Amniotic epithelial cell (primary cell): ENCODE data around the gene PPTC7.
A peak's percentile ranks its signal among the peaks of the same experiment; 100 is the strongest.
"Not testable (repeated sequence)": the region's sequence is repeated elsewhere in the genome, so short reads cannot be mapped to it uniquely, and the experiment has no call there.

Experiments used
- DNase-seq: peaks from one replicate; pipeline ENCODE4 v3.0.0-alpha.2; 2010; ENCODE audit warnings: low read depth

The PPTC7 gene

GRCh38 chr12:110534811-110535210 is 48.3 kb downstream of the PPTC7 start:
- DNase-seq = no peak

DNA sequence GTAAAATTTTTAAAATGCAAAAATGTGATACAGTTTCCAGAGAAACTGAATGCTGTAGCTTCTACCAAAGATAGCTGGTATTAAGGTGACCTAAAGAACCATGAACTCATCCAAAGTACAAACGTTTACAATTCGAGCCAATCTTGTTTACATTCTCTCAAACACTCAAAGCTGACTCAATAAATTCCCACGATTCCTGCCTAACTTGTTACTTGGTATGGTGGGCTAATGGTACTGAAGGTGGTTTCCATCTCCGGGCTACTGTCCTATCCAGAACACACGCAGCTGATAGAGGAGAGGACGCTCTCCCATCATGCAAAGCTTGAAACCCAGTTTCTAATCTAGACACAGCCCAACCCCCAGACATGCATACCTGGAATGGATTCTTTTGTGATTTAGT is 49.5 kb downstream of the PPTC7 start:
- peak; percentile 71 for DNase-seq

GRCh38 chr12:110532644-110533043 is 50.5 kb downstream of the PPTC7 start:
- no peak for DNase-seq

GRCh38 chr12:110531741-110532333 is 51.3 kb downstream of the PPTC7 start:
- peak; percentile 85 for DNase-seq

DNA sequence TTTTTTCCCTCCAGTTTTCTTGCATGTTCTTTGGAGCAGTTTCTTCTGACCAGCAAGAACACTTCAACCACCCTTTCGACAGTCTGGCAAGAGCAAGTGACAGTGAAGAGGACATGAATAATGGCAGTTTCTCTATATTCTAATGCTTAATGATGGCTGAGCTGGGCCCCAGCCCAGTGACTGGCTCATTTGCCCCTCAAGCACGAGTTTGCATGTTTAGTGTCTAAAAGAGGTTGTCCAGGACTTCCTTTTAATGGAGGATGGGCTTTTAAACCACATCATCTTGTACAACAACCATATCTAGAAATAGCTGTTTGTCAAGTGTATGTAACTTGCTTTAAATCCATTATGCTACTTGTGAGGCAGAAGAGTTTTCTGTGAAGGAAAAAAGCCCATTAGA is 52.6 kb downstream of the PPTC7 start:
- DNase-seq = no peak

- no peak for DNase-seq
Measured at GRCh38 chr12:110528277-110528839, 54.8 kb downstream of the PPTC7 start.

- not testable (repeated sequence) for DNase-seq
Measured at GRCh38 chr12:110520876-110521712, 62.0 kb downstream of the PPTC7 start.

DNA sequence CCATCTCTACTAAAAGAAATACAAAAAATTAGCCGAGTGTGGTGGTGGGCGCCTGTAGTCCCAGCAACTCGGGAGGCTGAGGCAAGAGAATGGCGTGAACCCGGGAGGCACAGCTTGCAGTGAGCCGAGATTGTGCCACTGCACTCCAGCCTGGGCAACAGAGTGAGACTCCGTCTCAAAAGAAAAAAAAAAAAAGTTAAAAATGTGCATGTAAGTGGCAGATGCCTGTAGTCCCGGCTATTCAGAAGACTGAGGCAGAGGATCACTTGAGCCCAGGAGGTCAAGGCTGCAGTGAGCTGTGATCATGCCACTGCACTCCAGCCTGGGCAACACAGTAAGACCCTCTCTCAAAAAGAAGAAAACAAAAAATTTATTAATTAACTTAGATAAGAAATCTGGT is 65.1 kb downstream of the PPTC7 start:
- not testable (repeated sequence) for DNase-seq

GRCh38 chr12:110516995-110517394 is 66.1 kb downstream of the PPTC7 start:
- DNase-seq = no peak

DNA sequence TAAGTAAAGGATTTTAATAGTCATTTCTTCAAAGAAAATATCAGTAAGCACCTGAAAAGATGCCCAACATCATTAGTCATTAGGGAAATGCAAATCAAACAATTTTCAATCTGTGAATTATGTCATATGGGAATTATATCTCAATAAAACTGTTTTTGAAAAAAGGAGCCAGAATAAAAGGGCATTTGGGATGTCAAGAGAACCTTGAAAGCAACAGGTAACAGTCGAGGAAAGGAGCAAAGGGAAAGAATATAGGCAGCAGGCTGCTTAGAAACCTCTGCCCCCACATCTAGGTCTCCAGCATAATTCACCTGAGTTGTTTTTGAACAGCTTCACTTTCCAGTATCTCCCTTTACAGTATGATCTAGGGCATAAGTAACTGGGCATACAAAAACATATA is 68.8 kb downstream of the PPTC7 start:
- no peak for DNase-seq

- no peak for DNase-seq
Measured at GRCh38 chr12:110513842-110514241, 69.3 kb downstream of the PPTC7 start.

DNA sequence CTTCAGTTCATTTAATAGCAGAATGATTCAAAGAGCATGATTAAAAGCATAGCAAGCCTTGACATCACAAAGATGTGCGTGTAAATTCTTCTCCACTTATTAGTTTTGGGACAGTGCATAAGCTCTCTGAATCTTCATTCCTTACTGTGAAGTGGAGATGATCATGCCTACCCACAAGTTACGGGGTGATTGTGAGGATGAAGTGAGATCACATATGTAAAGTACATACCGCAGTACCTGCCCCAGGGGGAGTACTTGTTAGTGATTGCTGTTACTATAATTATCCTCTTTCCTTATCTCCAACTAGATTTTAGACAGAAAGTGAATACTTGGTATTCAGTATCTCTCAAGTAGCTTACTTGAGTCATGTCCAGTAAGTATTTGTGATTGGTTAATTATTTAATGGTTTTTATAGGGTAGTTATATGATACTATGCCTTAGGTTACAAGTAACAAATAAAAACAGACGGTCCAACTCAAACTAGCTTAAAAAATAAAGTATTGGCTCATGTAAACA is 75.0 kb downstream of the PPTC7 start:
- peak; percentile 8 for DNase-seq

DNA sequence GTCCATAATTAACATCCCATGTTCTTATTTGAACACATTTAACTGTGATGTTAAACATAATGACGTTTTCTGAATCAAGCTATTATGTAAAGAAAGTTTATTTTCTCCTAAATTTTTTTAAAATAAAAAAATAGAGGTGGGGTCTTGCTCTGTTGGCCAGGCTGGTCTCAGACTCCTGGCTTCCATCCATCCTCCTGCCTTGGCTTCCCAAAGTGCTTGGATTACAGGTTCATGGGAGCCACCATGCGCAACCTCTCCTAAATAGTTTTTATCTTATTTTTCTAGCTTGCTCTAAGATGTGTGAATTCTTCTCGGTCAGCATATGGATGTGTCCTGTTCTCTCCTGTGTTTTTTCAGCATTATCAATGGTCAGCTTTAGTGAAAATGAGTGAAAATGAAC is 77.8 kb downstream of the PPTC7 start:
- DNase-seq = no peak

GRCh38 chr12:110503432-110503831 is 79.7 kb downstream of the PPTC7 start:
- DNase-seq = no peak

GRCh38 chr12:110501752-110502738 is 81.1 kb downstream of the PPTC7 start, which contains the start of the genes RAD9B and VPS29:
Gene RAD9B (plus strand): TSS chr12:110502331. CDS start chr12:110502338, 7 bp downstream.
Gene VPS29 (minus strand): TSS chr12:110502111. CDS start chr12:110502051, 60 bp downstream.
- DNase-seq = peak; percentile 98

DNA sequence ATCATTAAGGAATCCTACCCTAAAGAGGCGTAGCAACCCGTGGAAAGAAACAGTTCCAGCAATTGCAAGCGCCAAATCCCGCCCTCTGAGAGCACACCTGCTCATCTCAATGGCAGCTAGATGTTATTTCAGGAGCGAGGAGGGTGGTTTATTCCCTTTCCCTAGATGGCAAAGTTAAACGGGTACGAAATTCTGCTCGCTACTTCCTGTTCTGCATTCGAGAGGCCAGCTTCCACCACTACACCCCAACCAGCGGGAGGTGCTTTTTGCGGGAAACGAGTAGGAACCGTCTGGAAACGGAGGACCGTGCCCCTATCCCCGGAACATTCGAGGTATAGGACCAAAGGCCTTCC is 81.7 kb downstream of the PPTC7 start:
- DNase-seq = peak; percentile 50

GRCh38 chr12:110498984-110499706 is 84.0 kb downstream of the PPTC7 start:
- peak; percentile 55 for DNase-seq
